Embryonic facial prominence (tissue), 1 donor: Measurements from ENCODE around the gene TAL1.

ENCODE experiments used
- DNase-seq: peaks from one replicate; pipeline ENCODE4 v3.0.0-alpha.2; 2016; ENCODE audit errors: extremely low spot score

The TAL1 gene

GRCh38 chr1:47175227-47175934, 56.6 kb downstream of the TAL1 start:
- DNase-seq, result peak; percentile 64

DNA sequence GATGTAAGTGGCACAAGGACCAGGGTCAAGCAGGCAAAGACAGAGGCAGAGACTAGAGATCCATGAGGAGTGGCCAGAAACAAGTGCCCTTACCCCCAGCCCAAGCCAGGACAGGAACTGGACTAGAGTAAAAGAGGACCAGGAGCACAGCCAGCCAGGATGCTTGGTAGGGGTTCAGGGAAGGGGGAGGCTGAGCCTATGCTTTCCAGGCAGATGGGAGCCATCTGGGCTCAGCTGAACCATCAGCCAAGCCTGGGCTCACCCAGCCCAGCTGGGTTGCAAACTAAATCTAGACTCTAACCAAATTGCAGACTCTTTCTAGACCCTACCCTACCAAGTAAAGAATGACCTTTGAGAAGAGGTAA, 57.4 kb downstream of the TAL1 start:
- DNase-seq, result no peak

GRCh38 chr1:47172782-47173181, 59.2 kb downstream of the TAL1 start:
- DNase-seq, result no peak
